ENCODE results near the gene IFFO2. TPM values are rescaled to one million over a fixed set of nuclear protein-coding genes. Genes with fewer than 3 reads are reported as not detected.

IFFO2 gene
- 31.2 TPM for polyA plus RNA-seq (2013, experiment 1 of 2; ENCODE audit: insufficient read length)
- 27.2 TPM for polyA plus RNA-seq (2013, experiment 2 of 2; ENCODE audit: insufficient read length)

DNA sequence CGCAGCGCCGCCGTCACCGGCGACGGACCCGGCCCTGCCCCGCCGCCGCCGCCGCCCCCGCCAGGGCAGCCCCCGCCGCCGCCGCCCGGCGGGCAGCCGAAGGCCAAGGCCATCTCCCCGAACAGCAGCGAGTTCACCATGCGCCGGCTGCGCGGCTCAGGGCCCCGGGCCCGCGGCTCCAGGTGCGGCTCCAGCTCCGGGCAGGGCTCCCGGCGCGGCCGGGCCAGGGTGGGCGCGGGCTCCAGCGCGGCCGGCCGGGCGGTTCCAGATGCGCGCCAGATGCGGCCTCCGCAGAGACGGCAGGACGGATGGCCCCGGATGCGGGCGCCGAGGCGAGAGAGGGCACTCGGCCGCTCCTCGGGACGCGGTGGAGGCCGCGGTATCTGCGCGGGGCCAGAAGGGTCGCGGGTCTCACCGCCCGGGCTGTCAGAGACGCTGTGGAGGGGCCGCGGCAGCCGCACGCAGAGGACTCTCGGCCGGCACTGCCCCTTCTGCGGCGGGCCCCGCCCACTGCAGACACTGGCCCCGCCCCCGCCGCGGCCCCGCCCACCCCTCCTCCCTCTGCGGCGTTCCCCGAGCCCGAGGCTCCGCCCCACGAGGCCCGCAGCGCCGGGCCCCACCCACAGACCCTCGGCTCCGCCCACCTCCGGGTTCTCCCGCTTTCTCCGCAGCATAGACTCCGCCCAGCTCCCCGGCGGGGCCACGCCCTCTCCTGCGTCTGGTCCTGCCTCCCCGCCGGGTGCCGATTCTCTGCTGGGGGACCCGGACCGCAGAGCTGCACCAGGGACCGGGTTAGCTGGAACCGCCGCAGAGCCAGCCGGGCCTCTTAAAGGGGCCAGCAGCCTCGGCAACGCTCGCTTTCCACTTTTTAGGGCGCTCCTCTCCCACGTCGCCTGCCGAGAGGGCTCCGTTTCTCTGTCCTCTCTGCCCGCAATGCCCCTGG lies at the start of gene IFFO2:
IFFO2 (minus strand) TSS at position 484 of the 943 bp plus-strand sequence; CDS start at position 140, 344 bp downstream.
- DNase-seq, result peak; percentile 90

DNA sequence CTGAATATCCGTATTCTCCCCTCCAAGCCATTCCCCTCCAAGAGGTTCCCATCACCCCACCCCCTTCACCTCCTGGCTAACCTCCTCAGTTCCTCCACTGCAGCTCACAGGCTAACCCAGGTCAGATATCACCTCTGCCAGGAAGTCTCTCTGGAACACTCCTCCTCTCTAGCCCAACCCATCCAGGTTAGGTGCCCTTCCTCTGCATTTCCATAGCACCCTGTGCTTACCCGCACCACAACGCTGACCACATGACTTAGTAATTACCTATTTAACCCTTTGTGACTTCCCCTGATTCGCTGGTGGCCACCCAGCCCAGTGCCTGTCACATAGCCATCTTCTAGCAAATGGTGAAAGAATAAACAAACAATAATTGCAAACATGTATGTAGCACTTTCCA lies 49.5 kb upstream of the IFFO2 start:
- DNase-seq, result no peak

DNA sequence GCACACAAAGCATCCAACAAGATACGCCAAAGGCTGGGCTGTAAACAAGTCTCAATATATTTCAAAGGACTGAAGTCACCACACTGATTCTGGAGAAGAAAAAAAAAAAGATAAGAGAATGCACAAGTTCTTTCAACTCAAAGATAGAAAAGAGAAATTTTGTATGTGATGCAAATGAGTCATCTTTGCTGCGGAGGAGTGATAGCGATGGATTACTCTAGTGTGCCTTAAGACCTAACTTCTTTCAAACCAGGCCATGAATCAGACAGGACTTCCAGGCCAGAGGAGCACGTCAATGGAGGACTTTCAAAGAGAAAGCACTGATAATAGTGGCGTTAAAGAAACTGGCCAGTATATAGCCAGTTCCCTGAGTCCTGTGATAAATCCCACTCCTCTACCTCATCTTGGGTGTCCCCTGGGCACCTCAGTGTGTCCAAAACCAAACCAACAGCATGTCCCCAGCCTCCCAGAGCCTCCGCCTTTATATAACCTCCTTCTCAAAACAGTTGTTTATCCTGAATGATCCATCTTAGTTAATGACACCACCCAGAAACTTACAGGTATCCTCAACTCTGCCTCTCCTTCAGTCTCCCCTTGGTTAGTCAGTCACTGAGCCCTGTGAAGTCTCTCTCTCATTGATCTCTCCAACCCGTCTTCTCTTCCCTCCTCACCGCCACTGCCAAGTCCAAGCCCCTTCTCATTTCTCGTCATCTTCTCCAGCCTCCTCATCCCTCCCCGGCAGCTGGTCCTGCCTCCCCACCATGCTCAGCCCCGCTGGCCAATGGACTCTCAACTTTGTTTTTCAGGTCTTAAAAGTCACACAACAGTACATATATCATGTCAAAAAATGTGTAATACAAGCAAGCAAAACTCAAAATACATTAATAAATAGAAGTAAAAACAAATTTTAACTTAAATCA lies 47.2 kb upstream of the IFFO2 start:
- DNase-seq, result no peak

DNA sequence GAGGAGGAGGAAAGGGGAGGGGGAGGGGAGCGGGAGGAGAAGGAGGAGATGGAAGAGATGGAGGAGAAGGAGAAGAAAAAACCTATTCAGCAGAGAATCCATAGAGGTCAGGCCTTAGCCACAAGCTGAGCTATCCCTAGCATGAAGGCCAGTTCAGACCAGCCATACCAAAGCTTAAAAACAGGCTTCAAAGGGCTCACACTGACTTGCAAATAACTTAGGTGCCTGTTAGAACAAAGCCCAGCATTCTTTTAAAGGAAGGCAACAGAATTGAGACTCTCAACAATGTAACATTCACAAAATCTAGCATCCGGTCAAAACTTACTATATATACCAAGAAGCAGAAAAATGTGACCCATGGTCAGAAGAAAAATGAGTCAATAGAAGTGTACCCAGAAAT lies 43.6 kb upstream of the IFFO2 start:
- peak; percentile 14 for DNase-seq

DNA sequence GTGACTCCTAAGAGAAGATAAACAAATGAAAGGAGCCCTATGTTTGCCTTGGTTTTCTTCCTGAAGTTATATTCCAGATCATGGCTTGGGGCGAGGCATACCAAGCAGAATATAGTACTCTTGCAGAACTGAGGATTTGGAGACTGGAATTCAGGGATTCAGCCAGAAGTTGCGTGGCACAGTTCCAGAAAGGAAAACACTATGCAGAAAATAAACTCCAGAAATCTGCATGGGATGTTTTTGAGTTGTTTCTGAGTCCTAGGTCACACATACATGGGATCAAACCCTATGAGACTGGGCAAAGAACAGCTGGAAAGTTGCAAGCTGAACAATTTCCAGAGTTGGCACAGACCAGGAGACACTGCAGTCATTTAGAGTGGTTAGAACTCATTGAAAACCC lies 42.9 kb upstream of the IFFO2 start:
- DNase-seq, result peak; percentile 74

DNA sequence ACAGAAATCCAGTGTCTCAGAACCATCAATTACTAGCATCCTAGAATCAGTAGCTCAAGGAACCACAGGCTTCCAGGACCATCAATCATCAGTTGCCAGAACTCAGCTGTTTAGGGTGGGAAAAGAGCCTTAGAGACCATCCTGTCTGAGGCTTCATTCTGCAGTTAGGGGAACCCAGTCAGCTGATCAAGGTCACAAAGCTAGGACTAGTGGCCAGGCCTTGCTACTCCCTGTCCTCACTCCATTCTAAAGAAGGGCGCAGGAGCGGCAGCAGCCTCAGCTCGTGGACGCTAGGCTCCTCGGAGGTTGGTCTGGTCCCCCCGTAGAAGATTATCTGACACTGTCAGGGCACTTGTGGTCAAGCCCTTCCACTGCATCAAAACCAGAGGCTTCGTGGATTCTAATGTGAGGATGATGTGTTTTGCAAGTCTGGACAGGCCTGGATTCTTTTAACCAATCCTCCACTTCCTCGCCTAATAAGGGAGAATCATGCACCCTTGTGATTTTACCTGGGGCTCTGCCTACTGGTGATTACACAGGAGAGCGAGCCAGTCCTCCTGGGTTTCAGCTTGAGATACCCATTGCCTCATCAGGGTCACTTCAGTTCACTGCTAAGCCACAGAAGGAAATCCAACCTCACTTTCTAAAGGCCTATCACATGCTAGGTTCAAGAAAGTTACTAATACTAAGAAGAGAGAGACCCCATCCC lies 41.7 kb upstream of the IFFO2 start:
- DNase-seq, result no peak

DNA sequence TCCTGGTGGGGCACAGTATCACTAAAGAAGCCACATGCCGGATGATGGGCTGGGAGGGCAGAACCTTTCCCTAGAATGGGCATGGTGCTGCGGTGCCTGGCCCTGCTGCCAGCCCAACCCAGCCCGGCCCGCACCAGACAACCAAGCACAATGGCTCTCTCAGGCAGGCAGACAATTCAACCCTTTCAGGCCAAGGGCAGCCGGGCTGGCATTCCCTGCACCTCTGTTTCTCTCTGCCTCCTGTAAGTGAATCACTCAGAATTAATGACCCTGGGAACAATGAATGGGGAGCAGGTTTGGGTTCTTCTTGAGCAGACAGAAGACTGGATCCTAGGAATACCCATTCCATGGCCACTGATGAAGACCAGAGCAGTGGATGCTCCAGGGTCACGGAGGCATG lies 41.0 kb upstream of the IFFO2 start:
- DNase-seq, result no peak

DNA sequence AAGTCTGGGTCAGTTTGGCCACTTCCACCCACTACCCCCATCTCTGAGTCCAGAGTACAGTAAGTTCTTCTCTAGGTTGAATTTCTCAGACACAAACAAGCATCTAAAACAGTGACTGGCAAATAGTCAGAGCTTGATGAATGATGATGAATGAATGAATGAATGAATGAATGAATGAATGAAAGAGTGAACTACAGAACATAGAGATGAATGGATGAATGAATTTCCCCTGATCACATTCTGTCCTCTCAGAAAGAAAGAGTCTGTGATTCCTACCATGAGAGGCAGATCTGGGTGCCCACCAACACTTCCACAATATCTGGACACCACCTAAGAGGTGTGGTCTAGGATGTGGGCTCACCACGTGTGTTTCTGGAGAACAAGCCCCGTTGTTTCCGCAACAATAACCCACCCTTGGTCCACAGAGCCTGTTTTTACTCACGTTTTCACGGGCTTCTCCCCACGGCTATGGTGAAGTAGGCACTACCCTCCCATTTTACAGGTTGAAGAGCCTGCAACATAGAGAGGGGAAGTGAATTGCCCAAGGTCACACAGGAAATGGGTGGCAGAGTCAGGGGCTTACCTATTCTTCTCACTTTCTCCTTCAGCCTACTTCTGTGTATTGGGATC lies 40.2 kb upstream of the IFFO2 start:
- DNase-seq, result no peak

DNA sequence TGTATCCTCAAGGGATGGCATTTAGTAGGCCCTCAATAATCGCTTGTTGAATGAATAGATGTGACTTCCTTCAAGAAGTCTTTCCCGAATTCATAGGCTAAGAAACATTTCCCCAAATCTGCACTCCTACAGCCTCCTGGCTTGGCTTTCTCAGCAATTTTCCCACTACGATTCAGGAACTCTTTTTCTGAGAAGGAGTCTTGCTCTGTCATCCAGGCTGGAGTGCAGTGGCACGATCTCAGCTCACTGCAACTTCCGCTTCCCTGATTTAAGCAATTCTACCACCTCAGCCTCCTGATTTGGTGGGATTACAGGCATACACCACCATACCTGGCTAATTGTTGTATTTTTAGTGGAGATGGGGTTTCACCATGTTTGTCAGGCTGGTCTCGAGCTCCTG lies 37.9 kb upstream of the IFFO2 start:
- DNase-seq, result no peak

DNA sequence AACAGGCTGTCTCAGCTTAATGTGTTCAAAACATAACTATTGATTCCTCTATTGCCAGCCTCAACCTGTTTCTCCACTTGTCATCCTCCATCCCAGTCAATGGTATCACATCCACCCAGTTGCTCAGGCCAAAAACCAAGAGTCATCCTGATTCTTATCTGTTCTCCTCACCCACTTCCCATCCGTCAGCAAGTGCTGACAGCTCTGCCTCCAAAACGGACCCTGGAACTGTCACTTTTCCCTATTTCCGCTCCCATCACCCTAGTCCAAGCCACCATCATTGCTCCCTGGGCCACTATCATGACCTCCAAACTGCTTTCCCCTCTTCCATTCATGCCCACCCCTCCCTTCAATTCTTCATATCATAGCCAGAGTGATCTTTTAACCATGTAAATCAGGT lies 36.2 kb upstream of the IFFO2 start:
- no peak for DNase-seq

DNA sequence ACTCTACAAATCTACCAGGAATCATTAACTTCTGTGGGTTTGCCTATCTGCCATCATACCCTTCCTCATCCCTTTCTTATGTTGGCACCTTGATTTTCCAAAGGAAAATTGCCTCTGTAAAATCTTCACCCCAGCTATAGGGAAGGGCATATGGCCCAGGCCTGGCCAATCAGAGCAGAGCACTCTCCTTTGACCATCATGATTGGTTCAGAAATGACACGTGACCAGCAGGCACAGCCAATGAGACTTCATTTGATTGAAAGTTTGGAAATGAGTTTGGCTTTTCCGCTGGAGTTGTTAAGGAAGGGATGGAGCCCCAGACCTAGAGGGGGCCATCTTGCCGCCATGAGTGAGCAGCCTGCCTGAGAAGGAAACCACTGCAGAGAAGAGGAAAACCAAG lies 35.1 kb upstream of the IFFO2 start:
- DNase-seq, result no peak

DNA sequence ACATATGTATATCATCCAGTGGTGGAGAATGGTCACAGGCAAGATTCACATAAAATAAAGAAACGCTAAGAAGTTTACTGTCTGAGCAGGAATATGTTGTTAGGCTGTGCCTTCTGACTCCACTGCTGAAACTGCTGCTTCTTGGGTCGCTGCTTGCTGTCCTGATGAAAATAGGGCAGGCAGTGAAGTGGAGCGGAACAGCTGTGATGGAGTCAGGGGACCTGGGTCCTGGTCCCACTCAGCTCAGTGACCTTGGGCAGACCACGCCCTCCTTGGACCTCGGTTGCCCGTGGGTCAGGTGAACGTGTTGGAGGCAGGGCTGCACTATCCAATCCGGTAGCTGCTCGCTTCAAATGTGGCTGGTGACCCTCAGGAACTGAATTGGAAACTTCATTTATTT lies 33.4 kb upstream of the IFFO2 start:
- no peak for DNase-seq

DNA sequence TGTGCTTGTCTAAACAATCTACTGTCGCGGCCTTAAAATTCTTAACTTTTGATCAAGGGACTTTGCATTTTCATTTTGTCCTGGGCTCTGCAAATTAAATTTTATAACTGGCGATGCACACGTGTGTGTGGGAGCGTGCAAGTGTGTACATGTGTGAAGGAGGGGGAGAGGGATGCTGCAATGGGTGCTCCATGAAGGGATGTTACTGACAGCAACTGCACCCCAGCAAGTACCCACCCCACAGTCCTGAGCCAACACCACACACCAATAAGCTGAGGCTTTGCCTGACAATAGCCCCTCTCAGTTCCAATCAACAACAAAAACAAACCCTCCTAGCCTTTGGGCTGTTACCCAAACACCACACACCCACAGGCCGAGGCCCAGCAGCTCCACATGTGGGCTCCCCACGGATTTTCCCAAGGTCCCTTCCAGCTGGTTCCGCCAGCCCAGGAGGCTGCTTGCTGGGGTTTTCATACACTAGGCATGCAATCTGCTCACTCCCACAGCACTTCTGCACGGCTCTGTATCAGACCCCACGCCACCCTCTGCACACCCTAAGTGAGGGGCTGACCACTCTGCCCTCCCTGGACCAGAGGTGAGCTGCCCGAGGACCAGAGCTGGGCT lies 32.8 kb upstream of the IFFO2 start:
- DNase-seq, result no peak

DNA sequence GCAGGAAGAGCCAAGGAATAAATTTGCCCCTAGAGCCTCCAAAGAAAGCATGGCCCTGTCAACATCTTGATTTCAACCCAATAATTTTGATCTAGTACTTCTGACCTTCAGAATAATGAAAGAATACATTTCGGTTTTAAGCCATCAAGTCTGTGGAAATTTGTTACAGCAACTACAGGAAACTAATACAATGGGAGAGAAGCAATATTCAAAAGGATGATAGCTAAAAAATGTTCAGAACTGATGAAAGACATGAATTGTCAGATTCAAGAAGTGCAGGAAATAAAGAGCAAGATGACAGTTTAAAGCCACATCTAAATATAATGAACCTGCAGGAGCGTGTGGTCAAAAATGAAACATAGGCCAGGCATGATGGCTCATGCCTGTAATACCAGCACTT lies 24.8 kb upstream of the IFFO2 start:
- no peak for DNase-seq

DNA sequence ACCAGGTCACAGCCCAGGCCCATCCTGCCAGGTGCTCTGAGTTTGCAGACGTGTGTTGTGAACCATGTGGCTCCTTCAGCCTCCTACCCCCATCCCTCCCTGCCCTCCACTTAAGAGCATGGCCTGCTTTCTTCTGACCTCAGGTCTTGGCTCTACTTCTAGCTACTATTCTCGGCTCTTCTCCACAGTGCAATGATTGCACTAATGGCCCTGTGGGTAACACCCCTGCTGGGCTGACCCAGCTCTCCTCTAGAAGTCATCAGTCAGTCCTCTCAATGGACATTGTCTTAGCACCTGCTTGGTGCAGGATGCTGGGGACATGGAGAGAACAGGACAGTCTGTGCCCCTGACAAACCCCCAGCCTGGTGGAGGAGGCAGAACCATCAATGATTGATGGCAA lies 22.2 kb upstream of the IFFO2 start:
- no peak for DNase-seq

DNA sequence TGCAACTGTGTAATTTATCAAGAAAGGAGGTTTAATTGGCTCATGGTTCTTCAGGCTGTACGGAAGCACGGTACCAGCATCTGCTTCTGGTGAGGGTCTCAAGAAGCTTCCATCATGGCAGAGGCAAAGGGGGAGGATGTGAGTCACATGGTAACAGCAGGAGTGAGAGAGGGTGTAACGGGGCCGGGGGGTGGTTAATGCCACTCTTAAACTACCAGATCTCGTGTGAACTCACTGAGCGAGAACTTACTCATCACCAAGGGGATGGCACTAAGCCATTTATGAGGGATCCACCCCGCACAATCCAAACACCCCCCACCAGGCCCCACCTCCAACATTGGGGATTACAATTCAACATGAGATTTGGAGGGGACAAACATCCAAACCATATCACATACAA lies 21.0 kb upstream of the IFFO2 start:
- DNase-seq, result peak; percentile 36

DNA sequence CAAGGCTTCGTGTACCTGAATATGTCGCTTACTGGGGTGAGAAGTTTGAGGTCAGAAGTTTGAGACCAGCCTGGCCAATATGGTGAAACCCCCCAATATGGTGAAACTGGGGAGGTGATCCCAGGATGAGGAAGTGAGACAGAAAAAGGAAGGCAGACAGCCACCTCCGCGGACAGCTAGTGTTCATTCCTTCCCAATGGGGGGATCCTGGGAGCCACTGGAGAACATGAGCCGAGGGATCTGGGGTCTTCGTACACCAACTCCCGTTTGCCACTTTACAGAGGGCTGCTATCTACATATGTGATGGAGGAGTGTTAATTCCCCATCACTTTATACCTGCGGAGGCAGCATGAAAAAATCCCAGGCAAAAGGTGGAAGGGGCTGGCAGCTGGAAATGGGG lies 19.6 kb upstream of the IFFO2 start:
- DNase-seq, result no peak

DNA sequence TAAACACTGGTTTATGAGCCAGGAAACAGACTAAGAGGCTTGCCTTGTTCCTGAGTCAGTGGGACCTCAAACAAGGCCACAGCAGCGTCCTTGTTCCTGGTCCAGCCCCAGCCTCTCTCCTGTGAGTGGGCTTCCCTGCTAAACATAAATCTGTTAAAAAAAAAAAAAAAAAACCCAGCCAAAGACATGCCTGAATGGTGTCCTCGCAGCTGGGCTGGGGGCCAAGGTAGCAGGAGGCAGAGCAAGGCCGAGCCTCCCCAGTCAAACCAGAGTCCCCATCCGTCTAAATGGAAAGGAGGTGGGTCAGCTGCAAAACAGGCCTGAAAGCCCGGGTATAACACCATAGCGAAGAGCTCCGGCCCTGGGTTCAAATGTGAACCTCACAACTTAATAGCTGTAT lies 18.1 kb upstream of the IFFO2 start:
- no peak for DNase-seq

DNA sequence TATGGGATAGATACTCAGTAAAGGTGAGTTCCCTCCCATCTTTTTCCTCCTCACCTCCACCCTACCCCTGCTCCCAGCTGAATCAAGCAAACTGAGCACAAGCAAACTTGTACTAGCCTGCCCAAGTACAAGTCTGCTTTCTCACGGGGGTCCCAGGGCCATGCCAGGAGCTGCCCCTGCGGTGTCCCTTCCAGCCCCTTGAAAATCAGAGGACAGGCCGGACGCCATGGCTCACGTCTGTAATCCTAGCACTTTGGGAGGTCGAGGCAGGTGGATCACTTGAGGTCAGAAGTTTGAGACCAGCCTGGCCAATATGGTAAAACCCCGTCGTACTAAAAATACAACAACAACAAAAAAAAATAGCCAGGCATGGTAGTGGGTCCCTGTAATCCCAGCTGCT lies 17.5 kb upstream of the IFFO2 start:
- DNase-seq, result no peak

DNA sequence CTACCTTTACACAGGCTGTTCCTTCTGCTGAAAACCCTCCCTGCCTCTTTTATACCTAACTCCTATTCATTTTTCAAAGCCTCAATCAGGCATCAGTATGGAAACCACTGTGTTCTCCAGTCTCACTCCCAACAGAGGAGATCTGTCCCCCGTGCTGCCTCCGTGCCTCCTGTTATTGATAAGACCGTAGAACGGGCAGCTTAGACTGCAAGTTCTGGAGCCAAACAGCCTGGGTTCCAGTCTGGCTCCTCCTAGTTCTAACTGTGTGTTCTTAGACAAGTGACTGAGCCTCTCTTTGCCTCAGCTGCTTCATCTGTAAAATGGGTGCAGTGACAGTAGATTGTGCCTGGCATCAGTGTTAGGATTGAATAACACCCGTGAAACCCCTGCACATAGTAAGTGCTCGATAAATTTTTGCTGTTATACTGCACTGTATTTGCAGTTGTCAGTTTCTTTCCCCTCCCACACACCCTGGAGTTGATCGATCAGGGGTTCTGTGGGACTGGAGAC lies 17.0 kb upstream of the IFFO2 start:
- DNase-seq, result no peak

DNA sequence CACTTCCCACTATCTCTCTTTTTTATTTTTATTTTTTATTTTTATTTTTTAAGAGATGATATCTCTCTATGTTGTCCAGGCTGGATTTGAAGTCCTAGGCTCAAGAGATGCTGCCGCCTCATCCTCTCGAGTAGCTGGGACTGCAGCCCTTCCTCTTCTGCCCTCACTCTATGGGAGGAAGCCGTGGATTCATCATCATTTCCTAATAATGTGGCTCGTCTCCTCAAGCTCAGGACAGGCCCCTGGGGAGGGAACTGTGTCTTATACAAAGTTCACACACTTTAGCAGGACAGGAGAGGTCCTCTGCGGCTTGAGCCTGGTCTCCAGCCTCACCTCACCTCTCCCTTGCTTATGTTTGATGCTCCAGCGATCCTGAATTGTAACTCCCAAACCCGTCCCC lies 16.5 kb upstream of the IFFO2 start:
- DNase-seq, result peak; percentile 54

DNA sequence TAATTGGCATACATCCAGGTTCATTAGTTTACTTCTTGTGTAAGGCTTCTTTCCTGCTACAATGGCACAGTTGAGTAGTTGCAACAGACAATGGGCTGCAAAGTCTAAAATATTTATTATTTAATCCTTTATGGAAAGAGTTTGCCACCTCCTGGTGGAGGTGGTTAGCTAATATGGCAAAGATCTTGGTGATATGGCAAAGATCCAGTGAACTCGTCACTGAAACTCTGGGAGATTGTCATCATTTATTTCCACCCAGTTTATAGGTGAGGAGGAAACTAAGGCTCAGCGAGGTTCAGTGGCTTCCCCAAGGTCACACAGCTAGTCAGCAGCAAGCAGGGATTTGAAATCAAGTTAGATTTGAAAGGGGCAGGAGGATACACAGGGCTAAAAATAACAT lies 16.1 kb upstream of the IFFO2 start:
- peak; percentile 53 for DNase-seq
